Urinary bladder (tissue), 4 donors: ENCODE results near the gene ZNF777. TPM values are rescaled to one million over a fixed set of nuclear protein-coding genes. Genes with fewer than 3 reads are reported as not detected.
"Not testable (repeated sequence)": the region's sequence is repeated elsewhere in the genome, so short reads cannot be mapped to it uniquely, and the experiment has no call there.

Experiments used
- DNase-seq: peaks from one replicate; pipeline ENCODE4 v3.0.0-alpha.2; 2015; ENCODE audit errors: extremely low spot score
- H3K27ac ChIP-seq: one replicate; pipeline ENCODE4 v1.5.1; 2013; ENCODE audit warnings: low read depth, mild to moderate bottlenecking, moderate library complexity
- H3K36me3 ChIP-seq: one replicate; pipeline ENCODE4 v1.6.1; 2013; ENCODE audit warnings: mild to moderate bottlenecking, moderate library complexity; ENCODE audit not compliant: insufficient read depth
- H3K4me1 ChIP-seq: one replicate; pipeline ENCODE4 v1.6.1; 2013; ENCODE audit warnings: mild to moderate bottlenecking, moderate library complexity; ENCODE audit not compliant: insufficient read depth
- H3K4me3 ChIP-seq: one replicate; pipeline ENCODE4 v1.5.1; 2013; ENCODE audit warnings: low read depth, low read length
- WGBS: extraction: QIAGEN DNeasy Blood & Tissue Kit; methylation state at CpG from one replicate; pipeline ENCODE4 v1.1.7; 2013; 5-methylcytosine and 5-hydroxymethylcytosine counted together
- polyA plus RNA-seq: library from polyadenylated mRNA; stranded (reverse); fragments of 200-250 nt; gene quantifications from one replicate; pipeline ENCODE4 v1.2.3, GENCODE V29; 2013
- total RNA-seq: library from RNA; depleted of rRNA; stranded (reverse); fragments of >200 nt; gene quantifications from one replicate; pipeline ENCODE4 v1.2.3, GENCODE V29; 2014
- donor health status: healthy with polysubstance abuse.
- donor health status: healthy.

Gene ZNF777
- total and polyA plus RNA-seq, 2 donors, result 2.7 to 15.0 TPM

GRCh38 chr7:149493975-149494374 lies 33.1 kb upstream of the ZNF777 start:
- not testable (repeated sequence) for H3K4me1 ChIP-seq, DNase-seq, H3K27ac ChIP-seq, H3K36me3 ChIP-seq, H3K4me3 ChIP-seq
- WGBS, result 90% methylated on average over 18 of the region's 20 CpGs

GRCh38 chr7:149493366-149493765 lies 32.5 kb upstream of the ZNF777 start:
- DNase-seq, result no peak
- 97% methylated on average over 9 of the region's 9 CpGs for WGBS
- peaks cover 3% of the 10 kb centered on the region for H3K36me3 ChIP-seq
- no peak overlapping the region for H3K4me3 ChIP-seq
- peaks cover 2% of the 10 kb centered on the region for H3K4me1 ChIP-seq
- no peak overlapping the region for H3K27ac ChIP-seq

GRCh38 chr7:149490083-149490760 lies 29.4 kb upstream of the ZNF777 start:
- Histone ChIP-seq H3K36me3 (peaks cover 3% of the 10 kb centered on the region), H3K27ac (no peak overlapping the region), H3K4me3 (no peak overlapping the region), H3K4me1 (peaks cover 2% of the 10 kb centered on the region)
- no peak for DNase-seq
- WGBS, result 90% methylated on average over 15 of the region's 15 CpGs

- 83% methylated on average over 15 of the region's 15 CpGs for WGBS
- no peak overlapping the region for H3K27ac ChIP-seq
- H3K4me1 ChIP-seq, result no peaks in the 10 kb centered on the region
- no peak for DNase-seq
- H3K36me3 ChIP-seq, result peaks cover 3% of the 10 kb centered on the region
- no peak overlapping the region for H3K4me3 ChIP-seq
These were observed 28.6 kb upstream of the ZNF777 start for GRCh38 chr7:149489391-149490024.

GRCh38 chr7:149479568-149479967 lies 18.7 kb upstream of the ZNF777 start:
- Histone ChIP-seq H3K27ac (no peak overlapping the region), H3K4me1 (no peaks in the 10 kb centered on the region), H3K36me3 (peaks cover 10% of the 10 kb centered on the region), H3K4me3 (no peak overlapping the region)
- DNase-seq, result no peak
- WGBS, result 99% methylated on average over 1 of the region's 1 CpG

- peaks cover 13% of the 10 kb centered on the region for H3K36me3 ChIP-seq
These were observed 17.9 kb upstream of the ZNF777 start for GRCh38 chr7:149478754-149479153.

GRCh38 chr7:149477494-149478443 lies 16.9 kb upstream of the ZNF777 start:
- Histone ChIP-seq H3K27ac (no peak overlapping the region), H3K4me3 (no peak overlapping the region), H3K4me1 (no peaks in the 10 kb centered on the region), H3K36me3 (peaks cover 14% of the 10 kb centered on the region)
- DNase-seq, result no peak
- 93% methylated on average over 18 of the region's 18 CpGs for WGBS

More at GRCh38 chr7:149478754-149479153, 17.9 kb upstream of the ZNF777 start:
- Histone ChIP-seq H3K27ac (no peak overlapping the region), H3K4me1 (no peaks in the 10 kb centered on the region), H3K4me3 (no peak overlapping the region)
- WGBS, result 97% methylated on average over 1 of the region's 1 CpG
- no peak for DNase-seq

- Histone ChIP-seq H3K27ac (no peak overlapping the region), H3K4me1 (no peaks in the 10 kb centered on the region), H3K36me3 (peaks cover 14% of the 10 kb centered on the region), H3K4me3 (no peak overlapping the region)
- 96% methylated on average over 12 of the region's 12 CpGs for WGBS
- no peak for DNase-seq
These were observed 15.9 kb upstream of the ZNF777 start for GRCh38 chr7:149476791-149477190.

GRCh38 chr7:149475121-149476045 lies 14.5 kb upstream of the ZNF777 start:
- no peak overlapping the region for H3K4me3 ChIP-seq
- WGBS, result 95% methylated on average over 21 of the region's 21 CpGs
- no peaks in the 10 kb centered on the region for H3K4me1 ChIP-seq
- no peak overlapping the region for H3K27ac ChIP-seq
- peaks cover 14% of the 10 kb centered on the region for H3K36me3 ChIP-seq
- DNase-seq, result no peak

GRCh38 chr7:149474309-149475120 lies 13.7 kb upstream of the ZNF777 start:
- WGBS, result 95% methylated on average over 77 of the region's 77 CpGs
- H3K36me3 ChIP-seq, result peaks cover 14% of the 10 kb centered on the region
- DNase-seq, result no peak
- H3K4me3 ChIP-seq, result no peak overlapping the region
- H3K27ac ChIP-seq, result no peak overlapping the region
- H3K4me1 ChIP-seq, result no peaks in the 10 kb centered on the region

- no peak for DNase-seq
- Histone ChIP-seq H3K4me1 (no peaks in the 10 kb centered on the region), H3K36me3 (peaks cover 14% of the 10 kb centered on the region), H3K27ac (no peak overlapping the region), H3K4me3 (no peak overlapping the region)
- 92% methylated on average over 6 of the region's 6 CpGs for WGBS
These were observed 12.4 kb upstream of the ZNF777 start for GRCh38 chr7:149473251-149473650.

- Histone ChIP-seq H3K27ac (no peak overlapping the region), H3K4me1 (no peaks in the 10 kb centered on the region), H3K4me3 (no peak overlapping the region), H3K36me3 (peaks cover 8% of the 10 kb centered on the region)
- WGBS, result 98% methylated on average over 6 of the region's 6 CpGs
- DNase-seq, result no peak
These were observed 10.6 kb upstream of the ZNF777 start for GRCh38 chr7:149471289-149471953.
